ENCODE data around the gene OIP5. TPM values are rescaled to one million over a fixed set of nuclear protein-coding genes. Genes with fewer than 3 reads are reported as not detected.

The OIP5 gene
- total RNA-seq, 1 donor from 2014 or later: 1.1 TPM

DNA sequence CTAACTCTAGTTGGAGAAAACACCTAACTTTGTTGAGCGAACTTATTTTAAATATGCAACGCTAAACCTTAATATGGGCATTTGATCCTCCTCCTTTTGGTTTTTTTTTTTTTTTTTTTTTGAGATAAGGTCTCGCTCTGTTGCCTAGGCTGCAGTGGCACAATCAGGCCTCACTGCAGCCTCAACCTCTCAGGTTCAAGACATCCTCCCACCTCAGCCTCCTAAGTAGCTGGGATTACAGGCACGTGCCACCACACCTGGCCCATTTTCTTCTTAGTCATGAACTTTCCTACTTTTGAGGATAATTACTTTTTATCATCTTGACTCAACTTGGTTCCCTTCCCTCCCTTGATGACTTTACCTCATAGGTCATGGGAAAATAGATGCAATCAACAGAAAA is 4.2 kb upstream of the OIP5 start:
- no peak overlapping the region for H3K27ac Mint-ChIP-seq (ENCODE audit: unreplicated experiment)
- H3K4me1 Mint-ChIP-seq (ENCODE audit: low read depth): peaks cover 23% of the 10 kb centered on the region
- no peaks in the 10 kb centered on the region for H3K9me3 Mint-ChIP-seq (ENCODE audit: low read depth)
- H3K36me3 Mint-ChIP-seq (ENCODE audit: low read depth): no peaks in the 10 kb centered on the region
- H3K27me3 Mint-ChIP-seq (ENCODE audit: low read depth): no peaks in the 10 kb centered on the region
- H3K4me3 Mint-ChIP-seq (ENCODE audit: unreplicated experiment): no peak overlapping the region
- TF ChIP-seq, protein P1, sequence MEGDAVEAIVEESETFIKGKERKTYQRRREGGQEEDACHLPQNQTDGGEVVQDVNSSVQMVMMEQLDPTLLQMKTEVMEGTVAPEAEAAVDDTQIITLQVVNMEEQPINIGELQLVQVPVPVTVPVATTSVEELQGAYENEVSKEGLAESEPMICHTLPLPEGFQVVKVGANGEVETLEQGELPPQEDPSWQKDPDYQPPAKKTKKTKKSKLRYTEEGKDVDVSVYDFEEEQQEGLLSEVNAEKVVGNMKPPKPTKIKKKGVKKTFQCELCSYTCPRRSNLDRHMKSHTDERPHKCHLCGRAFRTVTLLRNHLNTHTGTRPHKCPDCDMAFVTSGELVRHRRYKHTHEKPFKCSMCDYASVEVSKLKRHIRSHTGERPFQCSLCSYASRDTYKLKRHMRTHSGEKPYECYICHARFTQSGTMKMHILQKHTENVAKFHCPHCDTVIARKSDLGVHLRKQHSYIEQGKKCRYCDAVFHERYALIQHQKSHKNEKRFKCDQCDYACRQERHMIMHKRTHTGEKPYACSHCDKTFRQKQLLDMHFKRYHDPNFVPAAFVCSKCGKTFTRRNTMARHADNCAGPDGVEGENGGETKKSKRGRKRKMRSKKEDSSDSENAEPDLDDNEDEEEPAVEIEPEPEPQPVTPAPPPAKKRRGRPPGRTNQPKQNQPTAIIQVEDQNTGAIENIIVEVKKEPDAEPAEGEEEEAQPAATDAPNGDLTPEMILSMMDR (IDR thresholded peaks at IDR 0.05): no peak
- DNase-seq (ENCODE audit: low spot score): no peak

DNA sequence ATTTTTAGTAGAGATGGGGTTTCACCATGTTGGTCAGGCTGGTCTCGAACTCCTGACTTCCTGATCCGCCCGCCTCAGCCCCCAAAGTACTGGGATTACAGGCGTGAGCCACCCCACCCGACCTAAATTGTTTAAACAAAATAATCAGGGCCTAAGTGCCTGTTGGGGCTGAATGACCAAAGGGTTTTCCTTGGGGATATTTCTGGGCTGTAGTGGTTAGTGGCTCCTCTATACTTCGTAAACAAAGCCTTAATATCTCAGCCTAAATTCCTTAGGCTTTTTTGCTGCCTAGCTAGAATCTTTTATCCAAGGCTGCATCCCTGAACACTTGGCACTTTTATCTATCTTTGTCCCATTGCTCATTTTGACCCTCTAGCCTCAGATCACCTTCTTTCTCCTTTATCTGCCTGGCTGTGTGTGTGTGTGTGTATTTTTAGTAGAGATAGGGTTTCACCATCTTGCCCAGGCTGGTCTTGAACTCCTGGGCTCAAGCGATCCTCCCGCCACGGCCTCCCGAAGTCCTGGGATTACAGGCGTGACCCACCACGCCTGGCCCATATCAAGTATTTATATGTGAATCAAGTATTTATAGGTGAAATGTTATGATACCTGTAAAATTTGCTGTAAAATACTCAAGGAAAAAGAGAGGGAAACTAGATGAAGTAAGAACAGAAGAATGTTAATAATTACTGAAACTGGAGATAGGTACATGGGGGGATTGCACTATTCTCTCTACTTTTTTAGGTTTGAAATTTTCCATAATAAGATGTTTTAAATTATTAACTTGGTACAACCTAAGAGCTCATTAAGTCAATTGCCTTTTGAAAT is 2.1 kb upstream of the OIP5 start:
- Mint-ChIP-seq H3K4me1 (ENCODE audit: low read depth) (peaks cover 28% of the 10 kb centered on the region), H3K36me3 (ENCODE audit: low read depth) (no peaks in the 10 kb centered on the region), H3K27me3 (ENCODE audit: low read depth) (no peaks in the 10 kb centered on the region), H3K27ac (ENCODE audit: unreplicated experiment) (peak overlapping the region; percentile 8), H3K9me3 (ENCODE audit: low read depth) (no peaks in the 10 kb centered on the region), H3K4me3 (ENCODE audit: unreplicated experiment) (peak overlapping the region; percentile 97)
- TF ChIP-seq, protein P1 (IDR thresholded peaks at IDR 0.05): no peak
- DNase-seq (ENCODE audit: low spot score): no peak

- Mint-ChIP-seq H3K9me3 (ENCODE audit: low read depth) (no peaks in the 10 kb centered on the region), H3K36me3 (ENCODE audit: low read depth) (no peaks in the 10 kb centered on the region), H3K4me3 (ENCODE audit: unreplicated experiment) (peak overlapping the region; percentile 97), H3K4me1 (ENCODE audit: low read depth) (peaks cover 28% of the 10 kb centered on the region), H3K27ac (ENCODE audit: unreplicated experiment) (peak overlapping the region; percentile 95), H3K27me3 (ENCODE audit: low read depth) (no peaks in the 10 kb centered on the region)
- TF ChIP-seq, protein P1 (IDR thresholded peaks at IDR 0.05): no peak
- no peak for DNase-seq (ENCODE audit: low spot score)
These were observed 703 bp upstream of the OIP5 start for GRCh38 chr15:41333026-41333562.

DNA sequence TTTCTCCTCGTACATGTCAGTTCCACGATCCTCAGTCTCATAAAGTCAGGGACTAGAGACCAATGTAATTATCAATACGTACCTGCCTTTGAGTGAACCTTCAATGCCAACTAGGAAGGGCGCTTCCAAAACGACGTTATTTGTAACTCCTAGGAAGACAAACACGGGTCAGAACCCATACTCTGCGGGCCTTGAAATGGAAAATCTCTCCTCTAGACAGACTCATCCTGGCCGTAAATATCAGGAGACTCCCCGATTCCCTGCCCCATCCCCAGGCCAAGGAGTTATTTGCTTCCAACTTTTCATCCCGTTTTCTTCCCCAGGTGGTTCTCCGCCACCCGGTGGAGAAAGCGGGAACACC is 578 bp downstream of the OIP5 start:
- TF ChIP-seq, protein P1 (IDR thresholded peaks at IDR 0.05): no peak
- Mint-ChIP-seq H3K4me3 (ENCODE audit: unreplicated experiment) (peak overlapping the region; percentile 97), H3K9me3 (ENCODE audit: low read depth) (no peaks in the 10 kb centered on the region), H3K36me3 (ENCODE audit: low read depth) (no peaks in the 10 kb centered on the region), H3K4me1 (ENCODE audit: low read depth) (peaks cover 23% of the 10 kb centered on the region), H3K27me3 (ENCODE audit: low read depth) (no peaks in the 10 kb centered on the region), H3K27ac (ENCODE audit: unreplicated experiment) (peak overlapping the region; percentile 94)
- DNase-seq (ENCODE audit: low spot score): no peak

DNA sequence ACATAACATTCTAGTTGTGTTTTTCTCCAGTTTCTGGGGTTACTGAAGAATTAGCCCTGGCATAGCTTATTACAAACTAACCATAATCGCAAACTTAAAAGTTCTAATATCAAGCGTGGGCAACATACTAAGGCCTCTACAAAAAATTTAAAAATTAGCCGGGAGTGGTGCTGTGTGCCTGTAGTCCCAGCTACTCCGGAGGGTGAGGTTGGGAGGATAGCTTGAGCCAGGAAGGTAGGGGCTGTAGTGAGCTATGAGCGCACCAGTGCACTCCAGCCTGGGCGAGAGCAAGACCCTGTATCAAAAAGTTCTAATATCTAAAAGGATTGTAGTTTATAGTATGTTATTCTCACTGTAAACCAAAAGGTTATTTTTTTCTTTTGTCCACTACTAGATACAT is 1.1 kb downstream of the OIP5 start:
- no peaks in the 10 kb centered on the region for H3K27me3 Mint-ChIP-seq (ENCODE audit: low read depth)
- H3K4me1 Mint-ChIP-seq (ENCODE audit: low read depth): peaks cover 23% of the 10 kb centered on the region
- H3K4me3 Mint-ChIP-seq (ENCODE audit: unreplicated experiment): peak overlapping the region; percentile 97
- H3K27ac Mint-ChIP-seq (ENCODE audit: unreplicated experiment): no peak overlapping the region
- H3K9me3 Mint-ChIP-seq (ENCODE audit: low read depth): no peaks in the 10 kb centered on the region
- DNase-seq (ENCODE audit: low spot score): no peak
- H3K36me3 Mint-ChIP-seq (ENCODE audit: low read depth): no peaks in the 10 kb centered on the region
- TF ChIP-seq, protein P1 (IDR thresholded peaks at IDR 0.05): no peak

All from chondrocyte (in vitro differentiated cells).